Gastroesophageal sphincter (tissue), 3 donors: ENCODE measurements around the gene SUMO4.

Experiments
- POLR2A ChIP-seq, 2 donors: fragments of 450-650 bp; IDR thresholded peaks; one replicate each; pipeline ENCODE4 v1.6.1; 2017; ENCODE audit warnings: antibody characterized with exemption in 2 of 2, mild to moderate bottlenecking in 2 of 2, moderate library complexity in 1 of 2
- POLR2AphosphoS5 ChIP-seq: sonication (generic); formaldehyde crosslinking; IDR thresholded peaks from one replicate; pipeline ENCODE4 v1.6.1; 2017; ENCODE audit warnings: antibody characterized with exemption
- TF ChIP-seq, protein P1 (sequence below), 4 experiments: fragments of 200-600 bp in 2 of 4; fragments of 450-650 bp in 2 of 4; sonication (generic) in 1 of 4; IDR thresholded peaks; one replicate each; pipeline ENCODE4 v1.5.1; 2017 to 2019; ENCODE audit warnings: antibody characterized with exemption in 4 of 4, mild to moderate bottlenecking in 2 of 4, moderate library complexity in 2 of 4

DNA sequence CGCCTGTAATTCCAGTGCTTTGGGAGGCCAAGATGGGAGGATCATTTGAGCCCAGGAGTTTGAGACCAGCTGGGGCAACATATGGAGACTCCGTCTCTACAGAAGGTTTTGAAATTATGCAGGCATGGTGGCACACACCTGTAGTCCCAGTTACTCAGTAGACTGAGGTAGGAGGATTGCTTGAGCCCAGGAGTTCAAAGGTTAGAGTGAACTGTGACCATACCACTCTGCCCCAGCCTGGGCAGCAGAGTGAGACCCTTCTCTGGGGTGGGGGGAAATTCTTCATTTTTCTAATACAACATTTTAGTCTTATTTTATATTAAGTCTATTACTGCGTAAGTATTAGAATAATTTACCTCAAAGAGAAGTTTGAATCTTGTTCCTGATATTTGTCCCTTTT is 20.1 kb upstream of the SUMO4 start:
- no peak for TF ChIP-seq POLR2A (IDR thresholded peaks at IDR 0.05)
- TF ChIP-seq, protein P1, sequence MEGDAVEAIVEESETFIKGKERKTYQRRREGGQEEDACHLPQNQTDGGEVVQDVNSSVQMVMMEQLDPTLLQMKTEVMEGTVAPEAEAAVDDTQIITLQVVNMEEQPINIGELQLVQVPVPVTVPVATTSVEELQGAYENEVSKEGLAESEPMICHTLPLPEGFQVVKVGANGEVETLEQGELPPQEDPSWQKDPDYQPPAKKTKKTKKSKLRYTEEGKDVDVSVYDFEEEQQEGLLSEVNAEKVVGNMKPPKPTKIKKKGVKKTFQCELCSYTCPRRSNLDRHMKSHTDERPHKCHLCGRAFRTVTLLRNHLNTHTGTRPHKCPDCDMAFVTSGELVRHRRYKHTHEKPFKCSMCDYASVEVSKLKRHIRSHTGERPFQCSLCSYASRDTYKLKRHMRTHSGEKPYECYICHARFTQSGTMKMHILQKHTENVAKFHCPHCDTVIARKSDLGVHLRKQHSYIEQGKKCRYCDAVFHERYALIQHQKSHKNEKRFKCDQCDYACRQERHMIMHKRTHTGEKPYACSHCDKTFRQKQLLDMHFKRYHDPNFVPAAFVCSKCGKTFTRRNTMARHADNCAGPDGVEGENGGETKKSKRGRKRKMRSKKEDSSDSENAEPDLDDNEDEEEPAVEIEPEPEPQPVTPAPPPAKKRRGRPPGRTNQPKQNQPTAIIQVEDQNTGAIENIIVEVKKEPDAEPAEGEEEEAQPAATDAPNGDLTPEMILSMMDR (IDR thresholded peaks at IDR 0.05) = no peak
- TF ChIP-seq POLR2AphosphoS5 = no peak
